A673 (cell line): ENCODE data around the gene SPATA9.
"Not testable (repeated sequence)": the region's sequence is repeated elsewhere in the genome, so short reads cannot be mapped to it uniquely, and the experiment has no call there.

Source experiments
- CTCF ChIP-seq: fragments of 300-800, 200-600 bp; sonication (generic); conservative IDR thresholded peaks from 2 replicates; pipeline ENCODE4 v1.5.1; 2017; ENCODE audit warnings: low read depth, mild to moderate bottlenecking, antibody characterized with exemption, low read length, moderate library complexity, mixed read lengths
- EZH2 ChIP-seq: fragments of 200-600 bp; sonication (generic); IDR thresholded peaks from 2 replicates; pipeline ENCODE4 v1.6.1; 2017; ENCODE audit warnings: borderline replicate concordance, low read depth, mild to moderate bottlenecking, mixed read lengths, antibody characterized with exemption, low read length; ENCODE audit not compliant: poor library complexity, severe bottlenecking

DNA sequence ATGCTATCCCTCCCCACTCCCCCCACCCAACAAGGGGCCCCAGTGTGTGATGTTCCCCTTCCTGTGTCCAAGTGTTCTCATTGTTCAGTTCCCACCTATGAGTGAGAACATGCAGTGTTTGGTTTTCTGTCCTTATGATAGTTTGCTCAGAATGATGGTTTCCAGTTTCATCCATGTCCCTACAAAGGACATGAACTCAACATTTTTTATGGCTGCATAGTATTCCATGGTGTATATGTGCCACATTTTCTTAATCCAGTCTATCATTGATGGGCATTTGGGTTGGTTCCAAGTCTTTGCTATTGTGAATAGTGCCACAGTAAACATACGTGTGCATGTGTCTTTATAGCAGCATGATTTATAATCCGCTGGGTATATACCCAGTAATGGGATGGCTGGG is 49.8 kb downstream of the SPATA9 start:
- TF ChIP-seq CTCF, EZH2: not testable (repeated sequence)
